DMS 273 (cell line): ENCODE measurements around the gene ABCA7.

ENCODE experiments used
- DNase-seq: peaks from one replicate; lab custom pipeline; 2025; ENCODE audit not compliant: unreplicated experiment; lab: John Stamatoyannopoulos, UW

Gene ABCA7

GRCh38 chr19:1039646-1040475, at the start of gene ABCA7:
Gene ABCA7, plus strand, starts transcription at chr19:1040107. Its CDS starts 1,255 bp downstream, at chr19:1041362.
- peak; percentile 99 for DNase-seq

- DNase-seq, result no peak
Measured at GRCh38 chr19:990119-990571, 49.8 kb upstream of the ABCA7 start.

- no peak for DNase-seq
Measured at GRCh38 chr19:990746-991145, 49.2 kb upstream of the ABCA7 start.

DNA sequence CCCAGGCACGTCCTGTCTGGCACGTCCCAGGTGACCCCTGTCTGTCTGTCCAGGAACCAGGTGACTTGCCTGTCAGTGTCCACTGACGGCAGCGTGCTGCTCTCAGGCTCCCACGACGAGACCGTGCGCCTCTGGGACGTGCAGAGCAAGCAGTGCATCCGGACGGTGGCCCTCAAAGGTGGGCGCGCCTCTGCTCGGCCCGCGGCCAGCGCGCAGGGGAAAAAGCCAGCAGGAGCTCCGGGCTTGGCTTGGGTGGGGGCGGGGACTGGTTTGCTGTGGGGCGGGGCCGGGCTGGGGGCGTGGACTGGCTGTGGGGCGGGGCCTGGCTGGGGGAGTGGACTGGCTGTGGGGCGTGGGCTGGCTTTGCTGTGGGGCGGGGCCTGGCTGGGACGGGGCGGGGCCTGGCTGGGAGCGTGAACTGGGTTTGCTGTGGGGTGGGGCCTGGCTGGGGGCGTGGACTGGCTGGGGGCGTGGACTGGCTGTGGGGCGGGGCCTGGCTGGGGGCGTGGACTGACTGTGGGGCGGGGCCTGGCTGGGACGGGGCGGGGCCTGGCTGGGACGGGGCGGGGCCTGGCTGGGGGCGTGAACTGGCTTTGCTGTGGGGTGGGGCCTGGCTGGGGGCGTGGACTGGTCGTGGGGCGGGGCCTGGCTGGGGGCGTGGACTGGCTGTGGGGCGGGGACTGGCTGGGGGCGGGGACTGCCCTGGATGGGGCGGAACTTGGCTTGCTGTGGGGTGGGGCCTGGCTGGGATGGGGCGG, 48.6 kb upstream of the ABCA7 start:
- no peak for DNase-seq

- no peak for DNase-seq
Measured at GRCh38 chr19:991932-992669, 47.8 kb upstream of the ABCA7 start.

- DNase-seq, result no peak
Measured at GRCh38 chr19:992670-993055, 47.2 kb upstream of the ABCA7 start.

- no peak for DNase-seq
Measured at GRCh38 chr19:993361-993830, 46.5 kb upstream of the ABCA7 start.

- DNase-seq, result no peak
Measured at GRCh38 chr19:993831-994393, 46.0 kb upstream of the ABCA7 start.

- DNase-seq, result no peak
Measured at GRCh38 chr19:994516-994915, 45.4 kb upstream of the ABCA7 start.

DNA sequence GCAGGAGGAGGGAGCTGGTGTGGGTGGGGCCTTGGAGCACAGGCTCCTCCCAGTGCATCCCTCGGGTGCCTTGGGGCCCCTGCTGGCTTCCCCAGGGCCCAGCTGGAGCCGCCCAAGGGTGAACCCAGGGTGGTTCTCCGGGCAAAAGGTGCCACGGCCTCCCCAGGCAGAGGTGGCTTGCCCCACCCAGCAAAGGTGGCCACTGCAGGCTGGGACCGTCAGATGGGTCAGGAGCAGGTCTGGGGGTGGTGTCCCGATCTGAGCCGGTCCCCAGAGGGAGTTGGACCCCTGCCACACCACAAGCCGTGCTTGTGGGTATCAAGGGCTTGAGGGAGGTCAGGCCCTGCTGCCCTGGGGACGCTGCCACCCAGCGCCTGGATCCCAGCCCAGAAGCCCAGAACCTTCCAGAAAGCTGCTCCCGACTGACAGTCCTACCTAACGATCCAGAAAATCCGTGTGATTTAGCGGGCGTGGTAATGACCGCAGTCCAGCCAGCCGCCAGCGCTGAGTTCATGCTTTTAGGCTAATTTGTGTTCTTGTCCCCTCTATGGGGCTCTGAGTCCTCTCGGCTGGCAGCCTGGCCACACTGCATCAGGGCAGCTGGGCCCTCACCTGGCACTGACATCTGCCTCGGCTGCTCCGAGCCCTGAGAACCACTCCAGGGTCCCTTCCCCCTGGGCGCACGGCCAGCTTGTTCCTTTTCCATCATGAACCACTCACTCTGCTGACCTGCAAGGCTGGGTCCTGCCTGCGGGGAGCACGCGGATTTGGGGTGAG, 44.7 kb upstream of the ABCA7 start:
- peak; percentile 79 for DNase-seq

DNA sequence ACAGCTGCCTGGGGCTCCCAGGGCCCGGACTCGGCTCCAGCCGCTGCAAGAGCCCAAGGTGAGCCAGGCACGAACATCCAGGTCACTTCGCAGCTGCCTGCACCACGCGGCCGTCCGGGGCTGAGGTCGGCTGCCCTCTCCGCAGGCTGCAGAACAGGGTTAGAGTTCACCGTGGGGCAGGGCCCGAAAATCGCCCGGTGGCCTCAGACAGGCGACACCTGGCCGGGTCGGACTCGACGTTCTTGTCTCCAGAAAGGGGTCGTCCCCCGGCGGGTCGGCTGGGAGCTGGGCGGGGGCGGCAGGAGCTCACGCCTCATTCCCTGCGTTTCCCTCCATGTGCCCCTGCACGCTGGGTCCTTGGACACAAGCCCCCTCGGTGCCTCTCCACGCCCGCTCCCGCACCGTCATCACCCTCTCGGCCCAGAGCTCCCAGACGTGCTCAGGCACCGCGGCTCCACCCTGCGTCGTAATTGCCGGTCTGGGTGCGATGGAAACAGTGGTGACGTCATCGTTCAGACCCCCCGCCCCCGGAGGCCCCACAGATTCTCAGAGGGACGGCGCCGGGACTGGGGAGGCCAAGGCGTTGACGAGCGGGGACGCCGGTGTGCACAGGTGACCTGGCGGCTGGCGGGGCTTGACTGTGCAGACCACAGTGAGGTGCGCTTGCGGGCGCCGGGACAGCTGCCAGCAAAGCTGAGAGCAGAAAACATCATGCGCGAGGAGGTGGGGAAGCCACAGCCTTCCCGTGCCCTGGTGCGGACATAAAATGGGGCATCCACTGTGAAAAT, 43.7 kb upstream of the ABCA7 start:
- DNase-seq, result peak; percentile 87

- DNase-seq, result no peak
Measured at GRCh38 chr19:998064-998463, 41.8 kb upstream of the ABCA7 start.

- DNase-seq, result no peak
Measured at GRCh38 chr19:999379-999719, 40.6 kb upstream of the ABCA7 start.

DNA sequence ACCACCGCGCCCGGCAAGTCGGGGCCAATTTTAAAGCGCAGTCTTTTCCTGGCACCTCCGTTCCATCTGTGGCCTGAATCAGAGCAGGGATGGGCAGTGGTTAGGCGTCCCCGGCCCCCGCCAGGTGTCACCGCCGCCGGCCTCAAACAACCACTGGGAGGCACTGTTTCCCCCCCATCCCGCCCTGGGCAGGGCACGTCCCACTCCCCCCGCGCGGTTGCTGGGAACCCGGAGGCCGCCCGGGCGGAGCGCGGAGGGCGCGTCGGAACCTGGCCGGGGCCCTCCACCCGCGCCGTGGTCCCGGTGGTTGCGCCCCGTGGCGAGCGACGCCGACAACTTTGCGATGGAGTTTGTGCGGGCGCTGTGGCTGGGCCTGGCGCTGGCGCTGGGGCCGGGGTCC, 39.8 kb upstream of the ABCA7 start, which contains the start of gene GRIN3B:
Gene GRIN3B (plus strand): TSS at position 325 of the 400 bp plus-strand sequence. CDS start 19 bp downstream, at position 344.
- peak; percentile 91 for DNase-seq

DNA sequence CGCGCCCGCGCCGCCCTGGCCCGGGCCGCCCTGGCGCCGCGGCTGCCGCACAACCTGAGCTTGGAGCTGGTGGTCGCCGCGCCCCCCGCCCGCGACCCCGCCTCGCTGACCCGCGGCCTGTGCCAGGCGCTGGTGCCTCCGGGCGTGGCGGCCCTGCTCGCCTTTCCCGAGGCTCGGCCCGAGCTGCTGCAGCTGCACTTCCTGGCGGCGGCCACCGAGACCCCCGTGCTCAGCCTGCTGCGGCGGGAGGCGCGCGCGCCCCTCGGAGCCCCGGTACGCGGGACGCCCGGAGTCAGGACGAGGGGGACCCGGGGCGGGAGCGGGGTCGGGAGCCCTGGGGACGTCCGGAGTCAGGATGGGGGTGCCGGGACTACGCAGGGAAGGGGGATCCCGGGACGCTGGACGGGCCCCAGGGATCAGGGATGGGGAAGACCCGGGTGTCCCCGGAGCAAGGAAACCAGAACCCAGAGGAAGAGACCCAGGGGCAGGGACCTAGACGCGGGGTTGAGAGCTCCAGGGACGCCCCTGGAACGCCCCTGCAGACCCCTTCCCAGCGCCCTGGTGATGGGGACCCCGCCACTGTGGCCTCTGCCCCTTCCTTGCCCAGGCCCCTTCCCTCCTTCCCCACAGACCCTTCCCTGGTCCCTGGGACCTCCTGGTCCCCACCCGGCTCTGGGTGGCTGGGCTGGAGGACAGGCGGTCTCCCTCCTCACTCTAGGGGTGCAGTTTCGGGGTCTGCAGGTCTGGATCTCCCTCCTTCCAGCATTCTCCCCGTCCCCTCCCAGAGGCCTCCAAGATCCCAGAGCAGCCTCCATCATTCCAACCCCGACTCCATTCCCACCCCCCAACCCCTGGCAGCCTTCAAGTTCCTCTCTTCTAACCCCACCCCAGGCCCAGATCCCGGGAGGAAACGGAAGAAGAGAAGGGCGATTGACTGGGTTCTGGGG, 39.0 kb upstream of the ABCA7 start:
- DNase-seq, result peak; percentile 58

DNA sequence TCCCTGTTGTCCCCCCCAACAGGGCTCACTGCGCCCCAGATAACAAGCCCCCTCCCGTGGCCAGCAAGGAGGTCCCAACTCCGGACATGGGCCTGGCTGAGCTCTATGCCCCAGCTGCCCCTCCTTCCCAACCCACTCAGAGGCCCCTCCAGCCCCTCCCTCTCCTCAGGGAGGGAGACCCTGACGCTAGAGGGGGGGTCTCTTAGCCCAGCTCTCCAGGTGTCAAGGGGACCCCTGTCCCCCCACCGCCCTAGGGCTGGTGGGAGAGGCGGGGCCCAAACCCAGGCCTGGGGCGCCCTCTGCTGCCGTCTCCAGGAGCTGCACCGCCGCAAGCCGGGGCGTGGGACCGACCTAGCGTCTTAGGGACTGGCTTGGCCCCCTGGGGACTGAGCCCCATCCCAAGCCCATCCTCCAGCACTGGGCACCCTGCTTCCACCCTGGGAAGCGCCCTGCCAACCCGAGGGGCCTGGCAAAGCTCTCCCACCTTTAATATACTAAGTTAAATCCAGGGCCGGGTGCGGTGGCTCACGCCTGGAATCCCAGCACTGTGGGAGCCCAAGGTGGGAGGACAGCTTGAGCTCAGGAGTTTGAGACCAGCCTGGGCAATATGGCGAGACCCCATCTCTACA, 38.3 kb upstream of the ABCA7 start:
- DNase-seq, result peak; percentile 76

DNA sequence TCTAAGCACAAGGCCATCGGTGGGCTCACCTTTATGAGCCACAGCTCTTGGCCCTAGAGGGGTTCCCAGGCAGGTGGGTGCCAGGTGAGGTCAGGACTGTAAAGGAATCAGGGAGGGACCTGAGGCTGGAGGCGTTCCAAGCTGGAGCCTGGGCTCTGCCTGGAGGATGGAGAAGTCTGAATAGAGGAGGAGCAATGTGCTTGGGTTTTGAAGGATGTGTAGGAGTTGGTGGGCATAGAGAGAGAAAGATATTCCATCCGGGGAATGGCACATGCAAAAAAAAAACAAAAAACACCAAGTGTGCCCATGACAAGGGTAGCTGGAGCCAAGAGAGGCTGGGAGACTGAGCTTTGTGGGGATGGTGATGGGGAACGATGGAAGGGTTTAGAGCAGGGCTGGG, 37.3 kb upstream of the ABCA7 start:
- no peak for DNase-seq

GRCh38 chr19:1003283-1003682, 36.6 kb upstream of the ABCA7 start:
- no peak for DNase-seq
